Right atrium auricular region (tissue), 2 donors: ENCODE data around the gene GAMT. TPM values are rescaled to one million over a fixed set of nuclear protein-coding genes. Genes with fewer than 3 reads are reported as not detected.
A peak's percentile ranks its signal among the peaks of the same experiment; 100 is the strongest.

Source experiments
- DNase-seq: peaks from one replicate; pipeline ENCODE4 v3.0.0-alpha.2; 2019; ENCODE audit warnings: low spot score
- H3K27ac ChIP-seq, 2 donors: fragments of 200-600 bp; sonication (generic); 1 replicate in 1 of 2; 2 replicates in 1 of 2; pipeline ENCODE4 v1.5.1; 2016 to 2019
- H3K27me3 ChIP-seq, 2 donors: fragments of 200-600 bp; sonication (generic); one replicate each; pipeline versions ENCODE4 v1.5.1 to v1.6.0; 2017 to 2019
- H3K36me3 ChIP-seq: fragments of 200-600 bp; sonication (generic); one replicate; pipeline ENCODE4 v1.5.1; 2016
- H3K4me1 ChIP-seq, 2 donors: fragments of 200-600 bp; sonication (generic); one replicate each; pipeline versions ENCODE4 v1.5.1 to v1.6.0; 2017 to 2019
- H3K4me3 ChIP-seq, 2 donors: fragments of 200-600 bp; sonication (generic); 1 replicate in 1 of 2; 2 replicates in 1 of 2; pipeline ENCODE4 v1.5.1; 2017 to 2019; ENCODE audit warnings: mild to moderate bottlenecking in 1 of 2, moderate library complexity in 1 of 2
- H3K9me3 ChIP-seq, 2 donors: fragments of 200-600 bp; sonication (generic); one replicate each; pipeline ENCODE4 v1.5.1; 2019
- CTCF ChIP-seq, 2 donors: fragments of 200-600 bp; sonication (generic); IDR thresholded peaks; one replicate each; pipeline ENCODE4 v1.5.1; 2019; ENCODE audit warnings: antibody characterized with exemption in 2 of 2
- total RNA-seq, 2 donors: library from RNA; depleted of rRNA; stranded (reverse); fragments of >200 nt; gene quantifications; one replicate each; pipeline ENCODE4 v1.1.0, GENCODE V29; 2016

GAMT gene
- total RNA-seq, 2 donors from 2014 or later = 45.8 to 92.5 TPM

GRCh38 chr19:1434040-1434366 is 32.7 kb upstream of the GAMT start:
- Histone ChIP-seq H3K4me1 (peaks cover 0 to 21% of the 10 kb centered on the region in 2 donors), H3K27ac (no peak overlapping the region), H3K27me3 (no peaks in the 10 kb centered on the region), H3K36me3 (peaks cover 57% of the 10 kb centered on the region), H3K9me3 (no peaks in the 10 kb centered on the region), H3K4me3 (no peak overlapping the region)
- TF ChIP-seq CTCF (IDR thresholded peaks at IDR 0.05) = no peak
- DNase-seq = no peak

- Histone ChIP-seq H3K4me1 (peaks cover 0 to 20% of the 10 kb centered on the region in 2 donors), H3K9me3 (no peaks in the 10 kb centered on the region), H3K27ac (no peak overlapping the region), H3K27me3 (no peaks in the 10 kb centered on the region), H3K4me3 (no peak overlapping the region), H3K36me3 (peaks cover 63% of the 10 kb centered on the region)
- TF ChIP-seq CTCF (IDR thresholded peaks at IDR 0.05) = no peak
- DNase-seq = no peak
These were observed 32.0 kb upstream of the GAMT start for GRCh38 chr19:1433119-1434039.

GRCh38 chr19:1432507-1432887 is 31.2 kb upstream of the GAMT start:
- Histone ChIP-seq H3K4me3 (no peak overlapping the region), H3K36me3 (peaks cover 63% of the 10 kb centered on the region), H3K9me3 (no peaks in the 10 kb centered on the region), H3K4me1 (peaks cover 0 to 14% of the 10 kb centered on the region in 2 donors), H3K27me3 (no peaks in the 10 kb centered on the region), H3K27ac (no peak overlapping the region)
- DNase-seq = no peak
- no peak for TF ChIP-seq CTCF (IDR thresholded peaks at IDR 0.05)

GRCh38 chr19:1431759-1432506 is 30.6 kb upstream of the GAMT start:
- Histone ChIP-seq H3K4me1 (peaks cover 0 to 14% of the 10 kb centered on the region in 2 donors), H3K9me3 (no peaks in the 10 kb centered on the region), H3K27me3 (no peaks in the 10 kb centered on the region), H3K36me3 (peaks cover 65% of the 10 kb centered on the region), H3K4me3 (no peak overlapping the region), H3K27ac (no peak overlapping the region)
- DNase-seq = no peak
- no peak for TF ChIP-seq CTCF (IDR thresholded peaks at IDR 0.05)

GRCh38 chr19:1430246-1430645 is 28.9 kb upstream of the GAMT start:
- Histone ChIP-seq H3K36me3 (peaks cover 82% of the 10 kb centered on the region), H3K27ac (peak overlapping the region in 1 of 2 donors; percentile 59), H3K4me1 (peaks cover 0 to 14% of the 10 kb centered on the region in 2 donors), H3K27me3 (no peaks in the 10 kb centered on the region), H3K9me3 (no peaks in the 10 kb centered on the region), H3K4me3 (no peak overlapping the region)
- no peak for DNase-seq
- TF ChIP-seq CTCF (IDR thresholded peaks at IDR 0.05) = no peak
